Subcutaneous abdominal adipose tissue (tissue), 5 donors: ENCODE results near the gene PRDM15.

Experiments used
- H3K27ac ChIP-seq: one replicate; pipeline ENCODE4 v1.7.0; 2013; ENCODE audit warnings: low read depth, mild to moderate bottlenecking, inconsistent platforms, low read length, moderate library complexity
- H3K27me3 ChIP-seq, 5 donors: one replicate each; pipeline ENCODE4 v1.7.0; 2013; ENCODE audit warnings: low read length in 5 of 5, inconsistent platforms in 1 of 5; ENCODE audit not compliant: control insufficient read depth in 5 of 5, insufficient read depth in 4 of 5
- H3K36me3 ChIP-seq, 5 donors: one replicate each; pipeline ENCODE4 v1.7.0; 2013; ENCODE audit warnings: low read length in 5 of 5; ENCODE audit not compliant: control insufficient read depth in 5 of 5, insufficient read depth in 5 of 5
- H3K4me1 ChIP-seq, 5 donors: one replicate each; pipeline ENCODE4 v1.7.0; 2013; ENCODE audit warnings: low read length in 5 of 5, mild to moderate bottlenecking in 3 of 5, moderate library complexity in 1 of 5; ENCODE audit not compliant: control insufficient read depth in 5 of 5, insufficient read depth in 5 of 5
- H3K4me3 ChIP-seq, 5 donors: one replicate each; pipeline ENCODE4 v1.7.0; 2013; ENCODE audit warnings: low read length in 5 of 5, low read depth in 1 of 5
- H3K9ac ChIP-seq, 5 donors: one replicate each; pipeline ENCODE4 v1.7.0; 2013; ENCODE audit warnings: low read length in 5 of 5, mild to moderate bottlenecking in 4 of 5, moderate library complexity in 3 of 5
- H3K9me3 ChIP-seq, 5 donors: one replicate each; pipeline ENCODE4 v1.7.0; 2013; ENCODE audit warnings: low read length in 5 of 5; ENCODE audit not compliant: control insufficient read depth in 5 of 5
- donor health status: healthy.
- donor health status: healthy.
- donor health status: healthy.
- donor health status: healthy.
- donor health status: healthy.

The PRDM15 gene

DNA sequence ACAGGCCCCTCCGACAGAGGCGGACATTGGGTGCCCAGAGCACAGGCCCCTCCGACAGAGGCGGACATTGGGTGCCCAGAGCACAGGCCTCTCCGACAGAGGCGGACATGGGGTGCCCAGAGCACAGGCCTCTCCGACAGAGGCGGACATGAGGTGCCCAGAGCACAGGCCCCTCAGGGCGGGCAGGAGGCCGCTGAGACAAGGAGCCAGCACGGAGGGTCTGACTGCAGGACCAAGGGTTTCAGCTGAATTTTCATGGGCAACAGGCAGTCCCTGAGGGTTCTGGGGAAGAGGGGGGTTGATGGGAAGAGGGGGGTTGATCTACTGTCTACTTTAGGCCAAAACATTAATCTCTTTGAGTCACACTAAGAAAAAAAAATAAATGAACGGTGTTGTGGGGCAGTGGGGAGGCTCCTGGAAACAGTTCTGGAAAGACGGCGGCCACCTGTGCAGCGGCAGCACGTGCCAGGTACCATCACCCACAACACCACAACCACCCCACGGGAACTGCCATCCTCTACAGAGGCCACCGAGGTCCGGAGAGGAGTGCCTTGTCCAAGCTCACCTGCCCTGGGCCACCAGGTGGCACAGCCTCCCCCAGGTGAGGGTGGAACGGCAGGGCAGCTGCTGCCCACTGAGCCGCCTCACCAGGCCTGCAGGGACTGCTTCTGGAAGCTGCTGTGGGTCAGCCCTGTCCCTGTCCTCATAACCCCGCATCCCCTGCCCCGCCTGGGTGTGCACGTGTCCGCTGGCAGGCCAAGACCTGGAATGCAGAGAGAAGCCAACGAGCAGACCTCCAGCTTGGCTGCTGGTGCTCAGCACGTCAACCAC is 20.5 kb downstream of the PRDM15 start:
- Histone ChIP-seq H3K4me1 (peaks cover 0 to 4% (median 3%) of the 10 kb centered on the region in 5 donors), H3K27me3 (no peaks in the 10 kb centered on the region), H3K9ac (no peak overlapping the region), H3K27ac (no peak overlapping the region), H3K36me3 (peaks cover 0 to 52% (median 40%) of the 10 kb centered on the region in 5 donors), H3K4me3 (no peak overlapping the region), H3K9me3 (no peaks in the 10 kb centered on the region)

DNA sequence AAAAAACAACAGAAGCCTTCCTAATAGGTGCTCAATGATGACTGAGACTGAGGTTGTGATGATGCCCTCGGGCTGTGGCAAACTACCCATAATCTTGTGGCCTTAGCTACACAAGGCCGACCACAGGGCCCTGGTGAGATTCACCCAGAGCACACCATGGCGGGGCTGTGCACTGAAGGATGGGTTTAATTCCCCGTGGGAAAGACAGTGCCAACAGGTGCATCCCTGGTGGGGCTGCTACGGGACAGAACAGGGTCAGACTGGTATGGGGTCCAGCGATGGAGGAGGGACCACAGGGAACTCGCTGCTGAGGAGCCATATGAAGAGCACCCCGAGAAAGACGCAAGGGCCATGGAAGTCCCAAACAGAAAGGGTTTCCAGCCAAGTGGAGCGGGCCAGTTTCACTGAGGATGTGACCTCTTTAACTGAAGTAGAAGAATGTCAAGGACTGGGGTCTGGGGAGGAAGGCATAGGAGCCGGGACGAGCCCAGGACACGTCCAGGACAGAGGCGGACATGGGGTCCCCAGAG is 21.3 kb downstream of the PRDM15 start:
- Histone ChIP-seq H3K9me3 (no peaks in the 10 kb centered on the region), H3K27me3 (no peaks in the 10 kb centered on the region), H3K4me3 (no peak overlapping the region), H3K4me1 (peaks cover 0 to 4% (median 0%) of the 10 kb centered on the region in 5 donors), H3K27ac (no peak overlapping the region), H3K9ac (no peak overlapping the region), H3K36me3 (peaks cover 0 to 58% (median 43%) of the 10 kb centered on the region in 5 donors)

DNA sequence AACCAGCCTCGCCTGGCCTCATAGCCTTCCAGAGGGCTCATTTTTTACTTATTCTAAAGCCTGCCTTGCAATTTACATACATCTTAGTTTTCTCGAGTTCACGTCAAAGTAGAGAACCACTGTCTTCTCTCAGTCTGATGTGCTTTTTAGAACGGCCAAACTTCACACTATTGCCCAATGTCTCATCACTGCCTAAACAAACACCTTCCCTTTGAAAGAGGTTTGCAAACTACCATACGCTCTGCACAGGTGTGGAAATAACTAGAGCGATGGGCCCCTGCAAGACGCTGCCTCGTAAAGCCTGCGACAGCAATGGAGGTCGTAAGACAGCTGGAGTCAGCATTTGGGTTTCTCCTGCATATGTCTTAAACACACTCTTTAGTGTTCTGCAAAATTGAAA is 22.6 kb downstream of the PRDM15 start:
- H3K9ac ChIP-seq = no peak overlapping the region
- peaks cover 0 to 68% (median 52%) of the 10 kb centered on the region in 5 donors for H3K36me3 ChIP-seq
- no peaks in the 10 kb centered on the region for H3K4me1 ChIP-seq
- no peak overlapping the region for H3K27ac ChIP-seq
- no peaks in the 10 kb centered on the region for H3K9me3 ChIP-seq
- H3K27me3 ChIP-seq = no peaks in the 10 kb centered on the region
- H3K4me3 ChIP-seq = no peak overlapping the region

DNA sequence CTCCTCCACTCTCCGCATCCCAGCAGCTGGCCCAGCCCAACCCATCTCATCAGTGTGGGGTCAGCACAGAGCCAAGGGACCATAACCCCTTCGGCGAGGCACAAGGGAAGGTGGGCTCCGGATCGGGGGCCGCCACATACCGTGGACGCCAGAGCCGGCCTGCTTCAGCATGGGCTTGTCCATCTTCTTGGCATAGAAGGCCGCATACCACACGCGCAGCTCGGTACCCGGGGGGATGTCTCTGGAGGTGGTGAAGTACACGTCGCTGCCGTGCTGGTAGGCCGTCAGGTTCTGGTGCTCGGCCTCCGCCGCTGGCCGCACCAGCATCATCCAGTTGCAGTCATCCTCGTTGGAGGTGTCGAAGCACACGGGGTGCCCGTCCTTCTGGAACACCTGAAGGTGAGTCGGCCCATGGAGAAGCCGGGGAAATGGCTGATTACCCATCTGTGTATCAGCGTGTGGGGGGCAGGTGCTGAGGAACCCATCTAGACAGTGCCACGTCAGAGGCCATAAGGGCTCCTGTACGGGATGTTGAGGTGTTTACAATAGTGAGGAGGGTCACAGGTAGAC is 24.6 kb downstream of the PRDM15 start:
- no peak overlapping the region for H3K4me3 ChIP-seq
- no peaks in the 10 kb centered on the region for H3K27me3 ChIP-seq
- no peak overlapping the region for H3K27ac ChIP-seq
- no peak overlapping the region for H3K9ac ChIP-seq
- H3K36me3 ChIP-seq = peaks cover 0 to 71% (median 53%) of the 10 kb centered on the region in 5 donors
- no peaks in the 10 kb centered on the region for H3K9me3 ChIP-seq
- no peaks in the 10 kb centered on the region for H3K4me1 ChIP-seq

DNA sequence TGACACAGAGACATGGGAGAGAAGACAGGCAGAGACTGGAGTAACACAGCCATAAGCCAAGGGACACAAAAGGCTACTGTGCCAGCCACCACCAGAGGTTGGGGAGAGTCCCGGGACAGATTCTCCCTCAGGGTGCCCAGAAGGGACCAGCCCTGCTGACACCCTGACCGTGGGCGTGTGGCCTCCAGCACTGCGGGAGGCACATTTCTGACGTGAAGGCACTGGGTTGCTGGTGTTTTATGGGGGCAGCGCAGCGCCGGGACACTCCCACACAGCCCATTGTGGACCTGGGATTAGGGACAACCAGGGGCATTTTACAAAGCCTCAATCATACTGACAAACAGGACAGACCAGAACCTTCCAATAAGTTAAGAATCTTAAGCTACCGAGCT is 26.2 kb downstream of the PRDM15 start:
- Histone ChIP-seq H3K9me3 (no peaks in the 10 kb centered on the region), H3K36me3 (peaks cover 0 to 58% (median 45%) of the 10 kb centered on the region in 5 donors), H3K4me1 (no peaks in the 10 kb centered on the region), H3K9ac (no peak overlapping the region), H3K27ac (no peak overlapping the region), H3K27me3 (no peaks in the 10 kb centered on the region), H3K4me3 (no peak overlapping the region)

DNA sequence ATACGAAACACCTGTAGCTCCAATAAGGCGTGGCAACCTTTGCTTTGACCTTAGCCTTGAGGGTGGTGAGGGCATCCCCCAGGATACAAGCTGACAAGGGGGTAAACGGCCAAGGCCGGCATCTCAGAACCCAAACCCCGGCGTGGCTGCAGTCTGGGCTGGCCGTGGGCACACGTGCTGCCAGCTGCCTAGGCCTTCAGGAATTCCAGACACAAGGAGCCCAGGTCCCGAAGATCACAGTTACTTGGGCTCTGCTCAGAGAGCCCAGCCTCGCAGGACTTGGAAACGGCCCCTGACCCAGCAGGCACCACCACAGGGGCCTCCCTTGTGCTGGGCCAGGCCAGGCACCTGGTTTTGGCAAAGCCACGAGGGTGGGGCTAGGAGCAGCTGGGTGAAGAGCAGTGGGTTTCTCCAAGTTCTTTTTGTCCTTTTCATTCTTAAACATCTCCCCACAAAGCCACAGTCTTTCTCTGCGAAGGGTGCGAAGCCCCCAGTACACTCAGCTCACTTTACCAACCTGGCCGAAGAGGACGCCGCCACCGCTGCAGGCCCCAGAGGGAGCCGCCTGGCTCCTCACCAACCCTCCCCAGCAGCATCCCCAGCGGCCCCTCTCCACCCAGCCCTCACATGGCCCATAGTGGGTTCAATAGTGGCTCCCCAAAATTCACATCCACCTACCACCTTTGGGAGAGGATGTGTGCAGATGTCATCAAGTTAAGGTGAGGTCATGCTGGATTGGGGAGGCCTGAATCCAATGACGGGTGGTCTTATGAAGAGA is 26.8 kb downstream of the PRDM15 start:
- Histone ChIP-seq H3K9me3 (no peaks in the 10 kb centered on the region), H3K4me3 (no peak overlapping the region), H3K36me3 (peaks cover 0 to 55% (median 41%) of the 10 kb centered on the region in 5 donors), H3K27me3 (no peaks in the 10 kb centered on the region), H3K4me1 (no peaks in the 10 kb centered on the region), H3K9ac (no peak overlapping the region), H3K27ac (no peak overlapping the region)

DNA sequence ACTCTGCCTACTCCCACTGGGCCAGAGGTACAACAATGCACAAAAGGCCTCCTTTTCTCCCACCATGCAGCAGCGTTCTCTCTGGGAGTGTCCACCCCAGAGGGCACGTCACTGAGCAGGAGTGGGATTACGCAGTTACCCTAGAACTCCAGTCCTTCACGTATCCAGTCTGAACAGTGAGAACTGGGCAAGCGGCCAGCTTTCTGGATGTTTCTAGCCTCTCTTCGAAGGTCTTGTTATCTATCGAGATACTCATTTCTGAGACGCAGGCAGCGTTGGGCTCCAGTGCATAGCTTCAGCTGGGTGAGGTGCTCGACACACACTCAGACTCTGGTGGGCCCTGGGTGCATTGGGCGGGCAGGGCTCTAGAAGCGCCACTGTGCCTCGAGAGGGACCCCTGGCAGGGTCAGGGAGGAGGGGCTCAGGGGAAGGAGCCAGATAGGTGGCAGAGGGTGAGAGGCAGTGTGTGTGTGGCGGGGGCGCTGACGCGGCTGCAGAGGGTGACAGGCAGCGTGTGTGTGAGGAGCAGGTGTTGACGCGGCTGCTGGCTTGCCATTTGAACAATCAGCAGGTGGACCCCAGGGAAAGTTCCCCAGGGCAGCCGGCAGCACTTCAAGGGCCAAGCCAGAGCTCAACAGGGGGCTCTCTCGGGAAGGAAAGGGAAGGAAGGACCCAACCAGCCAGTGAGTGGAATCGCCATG is 27.9 kb downstream of the PRDM15 start:
- Histone ChIP-seq H3K27me3 (no peaks in the 10 kb centered on the region), H3K9me3 (no peaks in the 10 kb centered on the region), H3K4me3 (no peak overlapping the region), H3K36me3 (peaks cover 0 to 54% (median 30%) of the 10 kb centered on the region in 5 donors), H3K27ac (no peak overlapping the region), H3K4me1 (no peaks in the 10 kb centered on the region), H3K9ac (no peak overlapping the region)

DNA sequence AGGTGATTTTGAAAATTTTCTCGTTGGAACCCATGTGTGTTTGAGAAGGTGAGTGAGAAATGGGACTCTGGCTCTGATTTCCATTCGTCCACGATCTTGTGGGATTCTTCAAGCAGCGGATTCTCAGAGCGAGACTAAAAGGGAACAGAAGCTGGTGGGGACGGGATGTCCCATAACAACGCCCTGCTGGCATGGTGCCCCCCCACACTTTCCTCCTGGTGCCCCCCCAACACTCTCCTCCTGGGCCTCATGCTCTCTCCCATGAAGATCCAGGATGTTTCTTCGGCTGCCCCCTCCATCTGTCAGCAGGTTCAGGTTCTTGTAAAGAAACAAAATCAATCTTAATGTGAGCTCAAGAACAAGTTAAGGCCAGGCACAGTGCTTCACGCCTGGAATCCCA is 29.1 kb downstream of the PRDM15 start:
- H3K9ac ChIP-seq = no peak overlapping the region
- no peak overlapping the region for H3K4me3 ChIP-seq
- H3K36me3 ChIP-seq = peaks cover 0 to 55% (median 32%) of the 10 kb centered on the region in 5 donors
- no peaks in the 10 kb centered on the region for H3K4me1 ChIP-seq
- no peaks in the 10 kb centered on the region for H3K27me3 ChIP-seq
- no peak overlapping the region for H3K27ac ChIP-seq
- H3K9me3 ChIP-seq = no peaks in the 10 kb centered on the region

DNA sequence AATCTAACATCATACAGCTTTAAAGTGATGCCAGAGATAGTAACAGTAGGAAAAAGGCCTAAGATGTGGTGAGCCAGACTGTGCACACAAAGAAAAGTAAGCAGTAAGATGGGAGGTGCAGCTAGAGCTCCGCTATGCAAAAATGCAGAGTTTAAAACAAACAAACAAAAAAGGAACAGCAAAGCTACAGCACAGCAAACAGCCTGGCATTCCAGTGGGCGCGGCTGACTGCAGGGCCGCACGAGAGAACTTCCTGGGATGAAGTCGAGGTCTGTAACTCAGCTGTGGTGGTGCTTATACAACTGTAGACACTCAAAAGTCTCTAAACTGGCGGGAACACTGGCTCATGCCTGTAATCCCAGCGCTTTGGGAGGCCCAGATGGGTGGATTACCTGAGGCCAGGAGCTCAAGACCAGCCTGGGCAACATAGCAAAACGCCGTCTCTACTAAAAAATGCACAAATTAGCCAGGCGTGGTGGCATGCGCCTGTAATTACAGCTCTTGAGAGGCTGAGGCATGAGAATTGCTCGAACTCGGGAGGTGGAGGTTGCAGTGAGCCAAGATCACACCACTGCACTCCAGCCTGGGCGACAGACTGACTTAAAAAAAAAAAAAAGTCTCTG is 30.1 kb downstream of the PRDM15 start:
- Histone ChIP-seq H3K4me3 (no peak overlapping the region), H3K27me3 (no peaks in the 10 kb centered on the region), H3K9ac (no peak overlapping the region), H3K27ac (no peak overlapping the region), H3K36me3 (peaks cover 0 to 45% (median 22%) of the 10 kb centered on the region in 5 donors), H3K9me3 (no peaks in the 10 kb centered on the region), H3K4me1 (peaks cover 0 to 1% (median 0%) of the 10 kb centered on the region in 5 donors)
